ENCODE data around the gene RABGGTA.

- TF ChIP-seq CTCF (IDR thresholded peaks at IDR 0.05; ENCODE audit: low read depth, low read length, poor library complexity, severe bottlenecking) (no peak), EZH2phosphoT487 (IDR thresholded peaks at IDR 0.05; ENCODE audit: borderline replicate concordance, low read length) (no peak)
Observed at GRCh38 chr14:24237463-24237955, 33.9 kb downstream of the RABGGTA start.
